A549 (cell line): ENCODE results near the gene ZFP92. TPM values are rescaled to one million over a fixed set of nuclear protein-coding genes. Genes with fewer than 3 reads are reported as not detected.

Experiments
- ATAC-seq, 2 experiments: fragments of 200-7000 bp in 1 of 2; fragments of >200 bp in 1 of 2; cut with Nextera tagmentation in 1 of 2; cut with Tn5 transposase in 1 of 2; 3 replicates each; pipeline versions ENCODE4 v1.8.0 to v1.9.1; 2018 to 2020; ENCODE audit warnings: mild to moderate bottlenecking in 1 of 2, moderate library complexity in 1 of 2
- CTCF ChIA-PET: fragments of 300-600 bp; sonication (Branson Sonifier 250); formaldehyde crosslinking; extraction: SDS; loops from one replicate; lab custom pipeline; 2021; ENCODE audit warnings: antibody characterized with exemption, inconsistent platforms; lab: Yijun Ruan, JAX
- POLR2A ChIA-PET: fragments of 350-600 bp; formaldehyde crosslinking; extraction: SDS; loops from one replicate; lab custom pipeline; 2021; ENCODE audit warnings: antibody characterized with exemption, inconsistent platforms; lab: Yijun Ruan, JAX
- DNase-seq, 2 experiments: peaks; one replicate each; pipeline versions ENCODE4 v3.0.0 to v3.0.0-alpha.2; 2011 to 2016; ENCODE audit warnings: low read depth in 1 of 2, low spot score in 1 of 2
- FAIRE-seq: peaks from 2 replicates; lab custom pipeline; 2011; peaks lifted over from hg19 to GRCh38; lab: Jason Lieb, UNC
- H3K27ac ChIP-seq, 2 experiments: fragments of >200 bp; sonication (Bioruptor Twin); formaldehyde crosslinking; 3 replicates each; pipeline ENCODE4 v1.5.1; 2016 to 2017
- H3K4me1 ChIP-seq: fragments of >200 bp; sonication (Bioruptor Twin); formaldehyde crosslinking; 3 replicates; pipeline ENCODE4 v1.6.1; 2016
- H3K4me2 ChIP-seq: fragments of >200 bp; sonication (Bioruptor Twin); formaldehyde crosslinking; 3 replicates; pipeline ENCODE4 v1.6.1; 2016
- H3K4me3 ChIP-seq: fragments of >200 bp; sonication (Bioruptor Twin); formaldehyde crosslinking; 3 replicates; pipeline ENCODE4 v1.5.1; 2016
- H3K9me3 ChIP-seq: fragments of >200 bp; sonication (Bioruptor Twin); formaldehyde crosslinking; 3 replicates; pipeline ENCODE4 v1.6.1; 2016
- BCL3 ChIP-seq: fragments of >200 bp; sonication (Bioruptor Twin); formaldehyde crosslinking; IDR thresholded peaks from 3 replicates; pipeline ENCODE4 v1.6.1; 2016
- CBX2 ChIP-seq: fragments of 200-600 bp; sonication (generic); IDR thresholded peaks from 2 replicates; pipeline ENCODE4 v1.6.1; 2016; ENCODE audit warnings: low read depth, mild to moderate bottlenecking, borderline replicate concordance
- CBX8 ChIP-seq: fragments of 200-600 bp; sonication (generic); IDR thresholded peaks from 2 replicates; pipeline ENCODE4 v1.6.1; 2016
- E2F6 ChIP-seq: IDR thresholded peaks from 2 replicates; pipeline ENCODE4 v1.6.1; 2012; ENCODE audit warnings: low read depth, borderline replicate concordance
- EHMT2 ChIP-seq: fragments of 200-600 bp; sonication (generic); IDR thresholded peaks from 2 replicates; pipeline ENCODE4 v1.6.1; 2016; ENCODE audit warnings: antibody characterized with exemption, low read depth, mild to moderate bottlenecking, moderate library complexity
- EP300 ChIP-seq, 2 experiments: fragments of >200 bp; sonication (Bioruptor Twin); formaldehyde crosslinking; IDR thresholded peaks; 2 replicates in 1 of 2; 3 replicates in 1 of 2; pipeline ENCODE4 v1.6.1; 2016 to 2017
- ESRRA ChIP-seq: fragments of 150-350 bp; IDR thresholded peaks from 2 replicates; pipeline ENCODE4 v1.6.1; 2014; ENCODE audit warnings: mild to moderate bottlenecking, low read length, borderline replicate concordance
- FOSB ChIP-seq: fragments of 250-450 bp; sonication (Bioruptor Pico); IDR thresholded peaks from 2 replicates; pipeline ENCODE4 v1.5.0; 2020; ENCODE audit warnings: mild to moderate bottlenecking, moderate library complexity
- HES2 ChIP-seq: fragments of >200 bp; sonication (Bioruptor Twin); formaldehyde crosslinking; IDR thresholded peaks from 2 replicates; pipeline ENCODE4 v1.6.1; 2016
- HEYL ChIP-seq: fragments of 250-450 bp; sonication (Bioruptor Pico); IDR thresholded peaks from 2 replicates; pipeline ENCODE4 v1.8.0; 2021; ENCODE audit warnings: mild to moderate bottlenecking, moderate library complexity
- HOXA7 ChIP-seq: fragments of 250-450 bp; sonication (Bioruptor Pico); IDR thresholded peaks from 2 replicates; pipeline ENCODE4 v1.5.0; 2020; ENCODE audit warnings: mild to moderate bottlenecking, moderate library complexity
- JUNB ChIP-seq: fragments of >200 bp; sonication (Bioruptor Twin); formaldehyde crosslinking; IDR thresholded peaks from 2 replicates; pipeline ENCODE4 v1.6.1; 2016
- MAFK ChIP-seq: fragments of 450-650 bp; IDR thresholded peaks from 2 replicates; pipeline ENCODE4 v1.6.1; 2014; ENCODE audit not compliant: partially characterized antibody
- MAX ChIP-seq: IDR thresholded peaks from 2 replicates; pipeline ENCODE4 v1.6.1; 2012
- NFE2L2 ChIP-seq: fragments of 150-350 bp; conservative IDR thresholded peaks from 2 replicates; pipeline ENCODE4 v1.6.1; 2014; ENCODE audit warnings: low read length
- NR3C1 ChIP-seq: fragments of >200 bp; sonication (Bioruptor Twin); formaldehyde crosslinking; IDR thresholded peaks from 3 replicates; pipeline ENCODE4 v1.6.1; 2017
- PHF8 ChIP-seq: fragments of 200-600 bp; sonication (generic); IDR thresholded peaks from 2 replicates; pipeline ENCODE4 v1.6.1; 2016; ENCODE audit warnings: low read depth, mild to moderate bottlenecking, antibody characterized with exemption, moderate library complexity, borderline replicate concordance
- POLR2A ChIP-seq: IDR thresholded peaks from 2 replicates; pipeline ENCODE4 v1.6.1; 2012; ENCODE audit warnings: mild to moderate bottlenecking, low read length
- RAD21 ChIP-seq, 2 experiments: fragments of >200 bp in 1 of 2; sonication (Bioruptor Twin) in 1 of 2; formaldehyde crosslinking in 1 of 2; IDR thresholded peaks in 1 of 2; conservative IDR thresholded peaks in 1 of 2; 2 replicates in 1 of 2; 3 replicates in 1 of 2; pipeline ENCODE4 v1.6.1; 2012 to 2018; ENCODE audit warnings: inconsistent platforms in 1 of 2
- RARB ChIP-seq: fragments of 250-450 bp; sonication (Bioruptor Pico); IDR thresholded peaks from 2 replicates; pipeline ENCODE4 v1.8.0; 2021; ENCODE audit warnings: mild to moderate bottlenecking, moderate library complexity
- RCOR1 ChIP-seq: fragments of 150-350 bp; IDR thresholded peaks from 2 replicates; pipeline ENCODE4 v1.6.1; 2014; ENCODE audit warnings: antibody characterized with exemption, low read length, low read depth
- RNF2 ChIP-seq: fragments of 200-600 bp; sonication (generic); IDR thresholded peaks from 2 replicates; pipeline ENCODE4 v1.6.1; 2016; ENCODE audit warnings: low read depth, mild to moderate bottlenecking, antibody characterized with exemption, moderate library complexity, borderline replicate concordance
- SREBF2 ChIP-seq: fragments of 450-650 bp; IDR thresholded peaks from 2 replicates; pipeline ENCODE4 v1.6.1; 2014; ENCODE audit warnings: mild to moderate bottlenecking, moderate library complexity
- TFCP2L1 ChIP-seq: fragments of 250-450 bp; sonication (Bioruptor Pico); IDR thresholded peaks from 2 replicates; pipeline ENCODE4 v1.5.0; 2021; ENCODE audit warnings: mild to moderate bottlenecking
- TP53 ChIP-seq: fragments of 250-450 bp; sonication (Bioruptor Pico); IDR thresholded peaks from 2 replicates; pipeline ENCODE4 v1.5.0; 2021; ENCODE audit warnings: mild to moderate bottlenecking, moderate library complexity
- USF2 ChIP-seq: fragments of 450-650 bp; IDR thresholded peaks from 2 replicates; pipeline ENCODE4 v1.6.1; 2014; ENCODE audit warnings: antibody characterized with exemption
- ZNF302 ChIP-seq: fragments of 250-450 bp; sonication (Bioruptor Pico); IDR thresholded peaks from 2 replicates; pipeline ENCODE4 v1.9.0; 2021; ENCODE audit warnings: inconsistent platforms, mild to moderate bottlenecking, moderate library complexity
- WGBS: methylation state at CpG from one replicate; pipeline ENCODE4 v1.1.6; 2017; ENCODE audit errors: missing lambda C conversion rate; 5-methylcytosine and 5-hydroxymethylcytosine counted together
- polyA plus RNA-seq, 4 experiments: library from polyadenylated mRNA; depleted of rRNA in 3 of 4; stranded (reverse); fragments of >200 nt; fragmentation: RNase III in 1 of 4; extraction: RNeasy Plus Mini Kit Qiagen cat#74134 plus additional on column Dnase treatment in 1 of 4; gene quantifications; 2 replicates in 3 of 4; 3 replicates in 1 of 4; pipeline ENCODE4 v1.2.3, GENCODE V29; 2011 to 2017

The ZFP92 gene
- polyA plus RNA-seq, 2 of the 4 experiments (the other 2 are of a cell fraction): 0.47 to 0.70 TPM

- TF ChIP-seq SREBF2: no peak
- no peaks in the 10 kb centered on the region for H3K4me1 ChIP-seq
- no peak overlapping the region for H3K4me3 ChIP-seq
- no peaks in the 10 kb centered on the region for H3K9me3 ChIP-seq
- ChIA-PET CTCF (interaction anchor here (1.0 to 3.0 kb wide), 3 partner anchors 14 to 424 kb away, joined by 3 to 10 read pairs (median 3); partner anchors contain the start of gene HAUS7), POLR2A (no interaction called here)
- 100% methylated on average over 1 of the region's 9 CpGs for WGBS
- FAIRE-seq (no peak), DNase-seq (no peak), ATAC-seq (no peak)
- no peak overlapping the region for H3K4me2 ChIP-seq
- H3K27ac ChIP-seq: no peak overlapping the region
Observed at GRCh38 chrX:153456704-153457103, 45.4 kb downstream of the ZFP92 start.

- ChIA-PET CTCF (interaction anchor here (0.9 to 3.0 kb wide), 4 partner anchors 14 to 211 kb away, joined by 3 to 10 read pairs (median 3); partner anchors contain the start of gene HAUS7), POLR2A (no interaction called here)
Observed at GRCh38 chrX:153457136-153457825, 46.0 kb downstream of the ZFP92 start.

GRCh38 chrX:153457827-153458466, 46.7 kb downstream of the ZFP92 start:
- no peaks in the 10 kb centered on the region for H3K9me3 ChIP-seq
- ChIA-PET CTCF (interaction anchor here (0.9 to 3.0 kb wide), 4 partner anchors 13 to 210 kb away, joined by 3 to 10 read pairs (median 3); partner anchors contain the start of gene HAUS7), POLR2A (no interaction called here)
- H3K4me1 ChIP-seq: no peaks in the 10 kb centered on the region
- ATAC-seq: no peak
- DNase-seq: no peak
- FAIRE-seq: no peak
- no peak overlapping the region for H3K4me2 ChIP-seq
- H3K27ac ChIP-seq: no peak overlapping the region
- TF ChIP-seq NR3C1: no peak
- TF ChIP-seq MAX: no peak
- TF ChIP-seq TFCP2L1 (CRISPR knock-in tag): no peak
- no peak for TF ChIP-seq FOSB (CRISPR knock-in tag)
- no peak for TF ChIP-seq EHMT2
- no peak for TF ChIP-seq CBX2
- TF ChIP-seq ESRRA: no peak
- TF ChIP-seq ZNF302 (CRISPR knock-in tag): no peak
- no peak for TF ChIP-seq TP53 (CRISPR knock-in tag)
- no peak for TF ChIP-seq SREBF2
- TF ChIP-seq RAD21 (conservative IDR thresholded peaks at IDR 0.05 in 1 of 2, IDR thresholded peaks at IDR 0.05 in 1 of 2): no peak
- no peak for TF ChIP-seq EP300 (IDR thresholded peaks at IDR 0.05)
- TF ChIP-seq E2F6: no peak
- TF ChIP-seq CBX8: no peak
- TF ChIP-seq HEYL (CRISPR knock-in tag): no peak
- TF ChIP-seq BCL3: no peak
- no peak for TF ChIP-seq RCOR1
- TF ChIP-seq NFE2L2: no peak
- TF ChIP-seq RNF2: no peak
- TF ChIP-seq USF2: no peak
- no peak overlapping the region for H3K4me3 ChIP-seq
- WGBS: 96% methylated on average over 17 of the region's 17 CpGs

More at GRCh38 chrX:153457136-153457825, 46.0 kb downstream of the ZFP92 start:
- Histone ChIP-seq H3K4me2 (no peak overlapping the region), H3K4me1 (no peaks in the 10 kb centered on the region), H3K27ac (no peak overlapping the region), H3K4me3 (no peak overlapping the region), H3K9me3 (no peaks in the 10 kb centered on the region)
- no peak for ATAC-seq
- DNase-seq: no peak
- no peak for FAIRE-seq
- TF ChIP-seq EHMT2 (no peak), NFE2L2 (no peak), RARB (no peak), SREBF2 (no peak), HOXA7 (CRISPR knock-in tag) (no peak), JUNB (no peak), MAFK (no peak), ZNF302 (CRISPR knock-in tag) (no peak), HES2 (no peak), POLR2A (no peak), PHF8 (no peak)
- TF ChIP-seq, all 56 proteins: peak for 0
- 91% methylated on average over 7 of the region's 18 CpGs for WGBS
